HG02588 (cell line): Measurements from ENCODE around the gene UBE2D3.

ENCODE experiments used
- ATAC-seq: cut with Tn5 transposase; IDR thresholded peaks from one replicate; pipeline ENCODE4 v1.9.1; 2021; ENCODE audit warnings: mild to moderate bottlenecking, moderate library complexity; ENCODE audit not compliant: unreplicated experiment

The UBE2D3 gene

GRCh38 chr4:102758241-102759160 is 68.8 kb downstream of the UBE2D3 start:
- ATAC-seq = no peak

DNA sequence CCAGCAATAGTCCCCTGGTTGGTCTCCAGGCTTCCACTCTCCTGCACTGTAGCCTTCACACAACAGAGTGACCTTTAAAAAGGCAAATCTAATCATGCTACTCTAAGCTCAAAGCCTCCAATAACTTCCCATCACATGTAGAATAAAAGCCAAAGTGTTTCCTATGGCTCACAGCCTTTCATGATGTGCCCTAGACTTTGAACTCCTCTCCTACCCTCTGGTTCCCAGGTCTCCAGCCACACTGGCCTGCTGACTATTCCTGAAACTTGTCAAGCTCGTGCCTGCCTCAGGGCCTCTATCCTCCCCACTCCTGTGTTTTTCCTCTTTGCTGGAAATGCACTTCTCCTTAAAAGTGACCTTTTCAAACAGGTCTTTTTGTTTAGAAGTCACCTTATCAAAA is 69.7 kb downstream of the UBE2D3 start:
- ATAC-seq = no peak

DNA sequence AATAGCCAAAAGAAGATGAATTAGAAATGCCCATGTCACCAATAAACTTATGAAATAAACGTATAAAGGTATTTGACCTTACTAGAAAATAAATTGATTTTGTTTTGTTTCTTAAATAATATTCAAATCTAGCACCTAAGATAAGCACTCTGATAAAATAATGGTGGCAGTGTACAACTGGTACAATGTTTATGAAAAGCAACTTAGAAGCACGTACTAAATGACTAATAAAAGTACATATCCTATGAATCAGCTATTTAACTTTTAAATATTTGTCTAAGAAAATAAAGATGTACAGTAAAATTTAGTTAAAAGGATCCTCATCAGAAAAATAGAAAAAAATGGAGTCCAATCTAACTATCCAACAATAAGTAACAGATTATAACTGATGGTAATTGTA is 73.3 kb downstream of the UBE2D3 start:
- no peak for ATAC-seq

- ATAC-seq = no peak
These were observed 75.4 kb downstream of the UBE2D3 start for GRCh38 chr4:102751941-102752340.
